CD4-positive, alpha-beta T cell treated with Interleukin-21 for 1 hour (primary cell): ENCODE measurements around the gene PKD1.
"Not testable (repeated sequence)": the region's sequence is repeated elsewhere in the genome, so short reads cannot be mapped to it uniquely, and the experiment has no call there.

Experiments used
- DNase-seq: peaks from one replicate; pipeline ENCODE4 v3.0.0-alpha.2; 2020

Gene PKD1

GRCh38 chr16:2105769-2106168 is 29.9 kb downstream of the PKD1 start:
- DNase-seq, result not testable (repeated sequence)

DNA sequence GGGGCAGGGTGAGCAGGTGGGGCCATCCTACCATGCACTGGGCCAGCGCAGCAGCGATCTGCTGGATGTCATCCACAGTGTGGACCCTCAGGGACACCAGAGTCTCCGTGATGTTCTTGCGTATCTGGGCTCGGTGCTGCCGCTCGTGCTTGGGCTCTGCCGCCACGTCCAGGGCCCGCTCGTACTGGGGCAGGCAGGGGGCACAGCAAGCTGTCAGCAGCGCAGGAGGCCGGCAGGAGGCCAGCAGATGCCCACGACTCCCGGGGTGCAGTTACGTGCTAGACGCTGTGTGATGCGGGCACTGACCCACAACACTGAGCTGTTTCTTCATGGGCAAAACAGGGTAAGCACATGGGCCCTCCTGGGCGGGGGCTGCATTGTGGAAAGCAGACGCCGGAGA is 30.4 kb downstream of the PKD1 start:
- DNase-seq, result not testable (repeated sequence)

DNA sequence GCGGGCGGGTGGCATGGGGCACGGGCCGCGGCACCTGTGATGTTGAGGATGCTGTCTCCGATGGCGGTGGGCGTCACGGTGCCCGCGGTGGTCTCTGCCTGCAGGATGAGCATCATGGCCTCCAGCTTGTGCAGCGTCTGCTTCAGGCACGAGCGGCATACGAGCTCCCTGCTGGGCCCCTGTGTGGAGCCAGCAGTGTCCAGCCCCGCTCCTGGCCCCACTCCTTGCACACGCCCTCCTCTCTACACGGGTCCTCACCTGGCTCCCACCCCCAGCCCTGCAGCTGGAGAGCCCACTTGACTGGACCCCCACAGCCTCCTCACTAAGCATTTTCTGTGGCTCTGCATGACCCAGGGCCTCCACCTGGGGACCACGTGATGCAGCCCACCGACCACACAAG is 31.2 kb downstream of the PKD1 start:
- DNase-seq, result not testable (repeated sequence)

DNA sequence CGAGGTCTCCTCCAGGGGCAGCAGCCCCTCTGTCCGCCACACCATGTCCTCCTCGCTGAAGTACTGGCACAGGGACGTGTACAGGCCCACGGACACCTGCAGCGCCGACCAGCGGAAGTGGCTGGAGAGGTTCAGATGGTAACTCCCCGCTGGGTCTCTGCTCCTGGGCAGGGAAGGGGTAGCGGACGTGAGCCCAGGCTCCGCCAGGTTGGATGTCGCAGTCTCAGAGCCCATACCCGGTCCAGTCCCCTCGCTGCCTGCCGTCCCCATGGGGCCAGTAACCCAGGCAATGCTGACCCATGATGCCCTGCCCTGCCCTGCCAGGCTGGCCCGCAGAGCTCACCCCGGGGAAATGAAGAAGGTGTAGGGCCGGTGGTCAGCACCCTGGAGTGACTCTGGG is 33.2 kb downstream of the PKD1 start:
- DNase-seq, result no peak

GRCh38 chr16:2101581-2101980 is 34.1 kb downstream of the PKD1 start:
- DNase-seq, result not testable (repeated sequence)

DNA sequence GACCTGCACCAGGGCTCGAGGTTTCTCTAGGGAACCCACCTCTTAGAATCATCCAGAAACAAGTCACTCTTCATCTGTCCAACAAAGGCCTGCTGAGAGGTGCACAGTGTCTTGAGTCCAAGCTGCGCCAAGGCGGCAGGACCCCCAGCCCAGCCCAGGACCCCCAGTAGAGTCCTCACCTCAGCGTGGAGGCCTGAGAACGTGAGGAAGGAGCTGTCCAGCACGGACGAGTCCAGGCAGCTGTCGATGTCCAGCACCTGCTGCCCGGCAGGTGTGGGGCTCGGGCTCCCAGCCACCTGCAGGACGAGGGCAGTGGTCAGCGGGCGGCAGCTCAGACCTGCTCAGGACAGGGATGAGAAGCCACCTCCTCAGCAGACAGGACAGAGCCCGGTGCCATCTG is 38.0 kb downstream of the PKD1 start:
- DNase-seq, result not testable (repeated sequence)

DNA sequence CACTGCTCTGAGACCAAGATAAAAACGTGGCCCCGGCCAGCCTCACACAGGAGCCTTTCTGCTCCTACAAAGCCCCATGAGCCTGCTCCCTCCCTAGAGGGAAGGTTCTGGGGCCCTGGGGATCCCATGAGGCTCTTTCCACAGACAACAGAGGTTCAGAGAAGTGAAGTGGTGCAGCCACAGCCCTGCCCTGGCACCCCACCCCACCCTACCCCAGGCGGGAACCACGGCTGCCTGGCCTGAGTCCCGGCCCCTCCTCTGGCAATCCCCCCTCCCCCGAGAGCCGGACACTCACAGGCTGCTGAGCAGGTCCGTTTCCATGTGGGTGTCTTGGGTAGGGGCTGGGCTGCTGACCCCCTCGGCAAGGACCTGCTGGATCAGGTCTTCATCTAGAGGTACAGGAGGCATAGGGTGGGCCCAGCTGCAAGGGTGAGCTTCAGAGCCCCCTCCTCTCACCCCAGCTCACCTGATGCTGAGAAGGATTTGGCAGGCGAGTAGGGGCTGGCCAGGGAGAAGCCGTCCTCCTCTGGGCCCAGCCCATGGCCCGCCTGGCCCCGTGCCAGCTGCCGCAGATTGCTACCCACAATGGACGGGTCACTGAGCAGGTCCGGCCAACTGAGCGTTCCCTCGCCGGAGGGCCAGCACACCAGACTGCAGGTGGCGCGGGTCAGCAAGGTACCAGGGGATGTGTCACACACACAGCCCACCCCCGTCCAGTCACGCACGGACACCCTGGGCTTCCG is 38.7 kb downstream of the PKD1 start:
- DNase-seq, result no peak

- DNase-seq, result no peak
These were observed 39.6 kb downstream of the PKD1 start for GRCh38 chr16:2095918-2096582.

DNA sequence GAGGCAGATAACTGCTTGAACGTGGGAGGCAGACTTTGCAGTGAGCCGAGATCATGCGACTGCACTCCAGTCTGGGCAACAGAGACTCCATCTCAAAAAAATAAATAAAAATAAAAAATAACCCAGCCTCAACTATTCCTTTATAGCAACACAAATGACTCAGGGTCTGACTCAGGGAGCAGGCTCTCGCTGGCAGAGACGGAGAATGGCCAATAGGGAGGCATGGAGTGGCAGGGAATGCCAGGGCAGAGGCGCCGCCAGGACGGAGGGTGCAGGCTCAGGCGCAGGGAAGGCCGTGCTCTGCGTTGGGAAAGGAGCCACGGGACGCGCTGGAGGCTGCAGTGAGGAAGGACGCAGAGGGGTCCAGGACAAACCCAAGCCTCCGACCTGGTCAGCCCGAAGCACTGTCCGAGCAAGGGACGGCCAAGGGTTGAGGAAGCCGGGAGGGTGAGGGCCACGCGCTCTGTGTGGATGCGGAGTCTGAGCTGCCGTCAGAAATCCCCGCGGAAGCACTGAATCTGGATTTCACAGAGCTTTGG is 40.3 kb downstream of the PKD1 start:
- no peak for DNase-seq

DNA sequence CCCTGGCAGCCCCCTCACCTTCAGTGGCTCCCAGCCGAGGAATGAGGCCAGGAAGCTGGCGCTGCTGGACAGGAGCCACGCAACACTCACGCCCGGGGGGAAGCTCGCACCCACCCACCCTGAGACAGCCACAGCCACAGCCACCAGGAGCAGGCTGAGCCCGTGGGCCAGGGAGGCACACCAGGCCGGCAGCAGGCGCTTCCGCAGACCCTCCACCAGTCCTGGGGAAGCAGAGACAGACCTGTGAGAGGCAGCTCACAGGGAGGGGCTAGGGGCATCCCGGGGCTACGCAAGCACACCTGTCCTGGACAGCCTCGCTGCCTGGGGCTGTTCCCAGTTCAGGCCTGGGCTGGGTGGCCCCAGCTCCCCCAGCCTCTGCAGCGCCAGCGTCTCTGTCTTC is 41.9 kb downstream of the PKD1 start:
- no peak for DNase-seq

- DNase-seq, result no peak
These were observed 42.8 kb downstream of the PKD1 start for GRCh38 chr16:2092866-2093265.

GRCh38 chr16:2092256-2092620 is 43.5 kb downstream of the PKD1 start:
- DNase-seq, result no peak

DNA sequence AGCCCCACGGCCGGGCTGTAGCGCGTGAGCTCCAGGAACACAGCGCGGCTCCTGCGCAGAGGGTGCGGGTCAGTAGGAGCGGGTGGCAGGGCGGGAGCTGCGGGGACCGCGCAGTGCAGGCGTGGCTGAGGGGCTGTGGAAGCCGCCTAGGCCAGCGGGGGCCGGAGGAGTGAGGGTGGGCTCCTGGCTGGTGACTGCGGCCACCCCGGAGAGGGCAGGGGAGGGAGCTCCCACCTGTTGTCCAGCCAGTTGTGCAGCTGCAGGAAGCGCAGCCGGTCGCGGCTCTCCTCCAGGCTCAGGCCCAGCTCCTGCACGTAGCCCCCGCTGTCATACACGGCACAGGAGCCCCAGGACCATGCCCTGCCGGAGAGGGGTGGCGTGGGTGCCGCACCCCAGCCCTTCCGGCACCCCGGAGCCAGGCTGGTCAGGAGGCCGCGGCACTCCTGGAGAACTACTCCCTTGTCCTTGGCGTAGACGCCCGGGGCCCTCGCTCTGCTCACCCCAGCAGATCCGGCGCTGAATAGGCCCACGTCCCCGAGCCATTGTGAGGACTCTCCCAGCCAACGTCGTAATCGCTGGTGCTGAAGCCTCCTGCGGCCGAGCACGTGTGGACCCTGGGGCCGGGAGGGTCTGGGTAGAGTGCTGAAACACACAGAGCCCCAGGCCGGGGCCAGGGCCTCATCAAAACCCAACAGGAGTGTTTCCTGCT is 44.0 kb downstream of the PKD1 start:
- DNase-seq, result no peak

- peak; percentile 46 for DNase-seq
These were observed 44.7 kb downstream of the PKD1 start for GRCh38 chr16:2090777-2091546.

DNA sequence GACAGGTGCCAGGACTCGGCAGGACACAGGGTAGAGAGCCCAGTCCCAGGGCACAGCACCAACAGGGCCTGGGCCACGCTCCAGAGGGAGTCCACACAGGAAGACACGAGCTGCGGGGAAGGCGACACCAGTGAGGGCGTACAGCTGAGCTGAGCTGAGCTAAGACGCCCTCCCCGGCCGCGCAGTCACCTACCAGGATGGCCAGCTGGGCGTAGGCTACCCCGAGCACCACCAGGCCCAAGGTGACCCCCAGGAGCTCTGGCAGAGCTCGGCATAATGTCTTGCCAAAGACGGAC is 45.3 kb downstream of the PKD1 start:
- DNase-seq, result no peak

DNA sequence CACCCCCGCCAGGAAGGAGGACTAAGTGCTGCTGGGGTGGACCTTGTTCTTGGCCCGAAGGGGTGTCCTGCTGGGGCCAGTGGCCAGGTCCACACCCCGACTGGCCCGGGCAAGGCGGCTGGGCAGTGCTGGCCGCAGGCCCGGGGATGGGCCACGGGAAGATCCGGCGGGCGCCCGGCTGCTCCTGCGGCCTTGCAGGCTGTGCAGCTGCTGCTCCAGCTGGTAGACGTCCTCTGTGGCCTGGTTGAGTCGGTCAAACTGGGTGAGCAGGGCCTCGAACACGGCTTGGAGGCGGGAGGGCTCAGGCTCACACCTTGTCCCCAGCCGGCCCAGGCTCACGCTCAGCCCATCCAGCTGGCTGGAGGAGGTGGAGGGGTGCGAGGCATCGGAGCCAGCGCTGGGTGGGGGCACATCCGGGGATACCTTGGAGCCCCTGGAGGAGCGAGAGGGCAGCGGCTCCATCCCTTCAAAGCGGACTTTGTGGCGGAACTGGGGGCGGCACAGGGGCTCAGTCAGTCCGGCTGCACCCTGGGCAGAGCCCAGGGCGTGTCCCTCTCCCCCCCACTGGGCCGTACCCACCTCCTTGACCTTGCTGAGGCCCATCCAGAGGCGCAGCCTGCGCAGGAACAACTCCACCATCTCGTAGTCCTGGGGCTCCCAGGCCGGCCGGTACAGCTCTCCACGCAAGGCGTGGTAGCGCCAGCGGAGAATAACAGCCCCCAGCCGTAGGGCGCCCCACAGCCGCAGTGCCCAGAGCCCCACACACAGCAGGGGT is 45.8 kb downstream of the PKD1 start:
- DNase-seq, result no peak

DNA sequence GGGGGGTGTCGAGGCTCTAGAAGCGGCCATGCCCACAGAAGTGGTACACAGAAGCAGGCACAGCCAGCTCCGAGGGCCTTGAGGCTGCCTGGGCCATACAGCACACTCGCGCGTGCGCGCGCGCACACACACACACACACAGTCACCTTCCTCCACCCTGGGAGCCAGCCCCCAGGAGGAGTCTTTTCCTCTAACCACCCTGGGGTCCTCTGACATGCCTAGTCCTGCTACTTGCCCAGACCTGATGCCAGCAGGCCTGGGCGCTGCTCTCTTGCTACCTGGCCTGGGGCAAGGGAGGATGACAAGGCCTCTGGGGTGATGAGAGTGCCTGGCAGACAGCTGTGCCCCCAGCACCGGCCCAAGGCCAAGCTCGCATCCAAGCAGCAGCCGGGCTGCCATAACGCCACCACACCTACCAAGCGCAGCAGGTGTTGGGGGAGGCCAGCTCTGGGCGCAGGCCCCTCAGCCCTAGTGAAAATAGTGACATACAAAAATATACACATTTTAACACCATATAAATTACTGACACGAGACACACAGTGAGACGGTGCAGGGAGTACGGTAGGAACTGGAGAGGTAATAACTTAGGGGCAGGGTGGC is 46.8 kb downstream of the PKD1 start:
- no peak for DNase-seq

DNA sequence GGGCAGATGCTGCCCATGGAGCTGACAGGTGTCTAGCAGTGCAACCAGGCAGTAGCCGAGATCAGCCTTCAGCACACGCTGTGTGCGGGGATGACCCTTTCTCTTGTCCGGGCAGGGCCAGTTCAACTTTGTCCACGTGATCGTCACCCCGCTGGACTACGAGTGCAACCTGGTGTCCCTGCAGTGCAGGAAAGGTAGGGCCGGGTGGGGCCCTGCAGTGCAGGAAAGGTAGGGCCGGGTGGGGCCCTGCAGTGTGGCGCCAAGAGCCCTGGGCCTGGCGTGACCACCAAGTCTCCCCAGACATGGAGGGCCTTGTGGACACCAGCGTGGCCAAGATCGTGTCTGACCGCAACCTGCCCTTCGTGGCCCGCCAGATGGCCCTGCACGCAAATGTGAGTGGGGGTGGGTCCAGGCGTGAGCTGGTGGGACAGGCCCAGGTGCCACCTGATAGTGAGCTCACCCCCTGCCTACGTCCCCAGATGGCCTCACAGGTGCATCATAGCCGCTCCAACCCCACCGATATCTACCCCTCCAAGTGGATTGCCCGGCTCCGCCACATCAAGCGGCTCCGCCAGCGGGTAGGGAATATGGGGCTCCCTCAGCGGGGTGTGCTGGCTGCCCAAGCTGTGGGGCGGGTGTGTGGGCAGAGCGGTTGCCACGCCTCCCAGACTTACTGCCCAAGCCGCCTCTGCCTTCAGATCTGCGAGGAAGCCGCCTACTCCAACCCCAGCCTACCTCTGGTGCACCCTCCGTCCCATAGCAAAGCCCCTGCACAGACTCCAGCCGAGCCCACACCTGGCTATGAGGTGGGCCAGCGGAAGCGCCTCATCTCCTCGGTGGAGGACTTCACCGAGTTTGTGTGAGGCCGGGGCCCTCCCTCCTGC is 47.7 kb downstream of the PKD1 start:
- no peak for DNase-seq

DNA sequence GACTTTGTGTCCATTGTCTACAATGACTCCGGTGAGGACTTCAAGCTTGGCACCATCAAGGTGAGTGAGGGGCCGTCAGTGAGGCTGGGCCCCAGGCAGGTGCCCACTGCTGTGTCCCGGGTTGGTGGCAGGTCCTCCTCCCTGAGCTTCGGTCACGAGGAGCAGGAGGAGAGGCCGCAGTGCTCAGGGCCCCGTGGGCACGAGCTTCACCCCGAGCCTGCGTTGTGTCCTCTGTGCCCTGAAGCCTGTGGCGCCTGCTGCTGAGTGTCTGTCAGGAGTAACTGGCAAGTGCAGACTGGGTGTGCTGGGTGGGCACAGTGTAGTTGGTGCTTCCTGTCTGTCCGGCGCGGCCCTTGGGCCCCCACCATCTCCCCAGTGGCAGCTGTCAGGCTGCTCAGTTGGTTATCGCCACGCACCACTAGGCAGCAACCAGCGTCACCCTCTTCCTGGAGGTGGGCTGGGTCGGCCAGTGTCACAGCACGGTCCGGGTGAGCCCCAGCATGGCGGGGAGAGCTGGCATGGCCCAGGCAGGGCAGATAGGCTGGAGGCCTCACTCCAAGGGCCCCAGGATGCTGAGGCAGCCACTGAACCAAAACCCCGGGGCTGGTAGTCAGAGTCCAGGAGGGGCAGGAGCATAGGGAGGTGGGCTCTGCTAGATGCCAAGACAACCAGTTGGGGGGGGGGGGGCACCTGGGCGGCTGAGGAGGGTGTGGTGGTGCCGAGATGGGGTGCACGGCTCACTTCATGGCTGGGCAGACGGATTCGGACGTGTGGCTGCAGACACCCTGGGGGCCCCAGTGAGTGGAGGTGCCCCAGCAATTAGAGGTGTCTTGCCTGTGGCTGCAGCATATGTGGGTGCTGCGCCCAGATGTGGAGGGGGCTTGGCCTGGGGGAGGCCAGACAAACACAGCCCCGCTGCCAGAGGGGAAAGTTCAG is 48.6 kb downstream of the PKD1 start:
- no peak for DNase-seq
